GM10266 (cell line): Measurements from ENCODE around the gene ZNF200.

Experiments
- DNase-seq: peaks from one replicate; pipeline ENCODE4 v3.0.0; 2012; ENCODE audit errors: extremely low spot score
- CTCF ChIP-seq: IDR thresholded peaks from 2 replicates; pipeline ENCODE4 v1.5.1; 2012; ENCODE audit warnings: mild to moderate bottlenecking, low read depth; ENCODE audit not compliant: control insufficient read depth, insufficient read depth; ENCODE audit errors: missing control alignments

ZNF200 gene

GRCh38 chr16:3248596-3248995 lies 13.6 kb upstream of the ZNF200 start:
- DNase-seq, result no peak

GRCh38 chr16:3246876-3247275 lies 11.9 kb upstream of the ZNF200 start:
- TF ChIP-seq CTCF, result no peak

More at GRCh38 chr16:3248596-3248995, 13.6 kb upstream of the ZNF200 start:
- TF ChIP-seq CTCF, result no peak

GRCh38 chr16:3246002-3246401 lies 11.0 kb upstream of the ZNF200 start:
- DNase-seq, result no peak
- TF ChIP-seq CTCF, result no peak

More at GRCh38 chr16:3246876-3247275, 11.9 kb upstream of the ZNF200 start:
- DNase-seq, result no peak

- TF ChIP-seq CTCF, result no peak
- DNase-seq, result no peak
Observed at GRCh38 chr16:3243882-3244281, 8.9 kb upstream of the ZNF200 start.

GRCh38 chr16:3242709-3243108 lies 7.8 kb upstream of the ZNF200 start:
- no peak for DNase-seq
- TF ChIP-seq CTCF, result no peak

- no peak for TF ChIP-seq CTCF
- no peak for DNase-seq
Observed at GRCh38 chr16:3241761-3242160, 6.8 kb upstream of the ZNF200 start.

- no peak for TF ChIP-seq CTCF
- no peak for DNase-seq
Observed at GRCh38 chr16:3235856-3236669, 1.1 kb upstream of the ZNF200 start.
